ENCODE measurements around the gene PIGV. TPM values are rescaled to one million over a fixed set of nuclear protein-coding genes. Genes with fewer than 3 reads are reported as not detected.
"Not testable (repeated sequence)": the region's sequence is repeated elsewhere in the genome, so short reads cannot be mapped to it uniquely, and the experiment has no call there.

The PIGV gene
- total RNA-seq, 4 donors from 2014 or later: 11.8 to 15.2 (median 13.7) TPM

GRCh38 chr1:26838474-26839338, 51.0 kb downstream of the PIGV start:
- no peaks in the 10 kb centered on the region for H3K9me3 ChIP-seq
- no peak overlapping the region for H3K4me3 ChIP-seq
- no peak for TF ChIP-seq EP300 (IDR thresholded peaks at IDR 0.05)
- no peaks in the 10 kb centered on the region for H3K27me3 ChIP-seq
- H3K27ac ChIP-seq (replicated peaks in 1 of 4): no peak overlapping the region
- no peak for DNase-seq (ENCODE audit: extremely low spot score)
- WGBS: 81% methylated on average over 4 of the region's 8 CpGs
- peaks cover 15 to 96% (median 88%) of the 10 kb centered on the region in 4 donors for H3K36me3 ChIP-seq
- intact Hi-C loops (cut with DNase I): no loop called here
- no peaks in the 10 kb centered on the region for H3K4me1 ChIP-seq

GRCh38 chr1:26839339-26839722, 51.6 kb downstream of the PIGV start:
- Histone ChIP-seq H3K9me3 (no peaks in the 10 kb centered on the region), H3K4me1 (no peaks in the 10 kb centered on the region), H3K4me3 (no peak overlapping the region), H3K27ac (replicated peaks in 1 of 4) (no peak overlapping the region), H3K36me3 (peaks cover 14 to 96% (median 87%) of the 10 kb centered on the region in 4 donors), H3K27me3 (no peaks in the 10 kb centered on the region)
- intact Hi-C loops (cut with DNase I): no loop called here
- WGBS: 100% methylated on average over 1 of the region's 1 CpG
- no peak for DNase-seq (ENCODE audit: extremely low spot score)
- TF ChIP-seq POLR2AphosphoS5 (IDR thresholded peaks at IDR 0.05) (no peak), POLR2A (IDR thresholded peaks at IDR 0.05; ENCODE audit: low read depth) (no peak), EP300 (IDR thresholded peaks at IDR 0.05) (no peak)
- TF ChIP-seq, protein P1, sequence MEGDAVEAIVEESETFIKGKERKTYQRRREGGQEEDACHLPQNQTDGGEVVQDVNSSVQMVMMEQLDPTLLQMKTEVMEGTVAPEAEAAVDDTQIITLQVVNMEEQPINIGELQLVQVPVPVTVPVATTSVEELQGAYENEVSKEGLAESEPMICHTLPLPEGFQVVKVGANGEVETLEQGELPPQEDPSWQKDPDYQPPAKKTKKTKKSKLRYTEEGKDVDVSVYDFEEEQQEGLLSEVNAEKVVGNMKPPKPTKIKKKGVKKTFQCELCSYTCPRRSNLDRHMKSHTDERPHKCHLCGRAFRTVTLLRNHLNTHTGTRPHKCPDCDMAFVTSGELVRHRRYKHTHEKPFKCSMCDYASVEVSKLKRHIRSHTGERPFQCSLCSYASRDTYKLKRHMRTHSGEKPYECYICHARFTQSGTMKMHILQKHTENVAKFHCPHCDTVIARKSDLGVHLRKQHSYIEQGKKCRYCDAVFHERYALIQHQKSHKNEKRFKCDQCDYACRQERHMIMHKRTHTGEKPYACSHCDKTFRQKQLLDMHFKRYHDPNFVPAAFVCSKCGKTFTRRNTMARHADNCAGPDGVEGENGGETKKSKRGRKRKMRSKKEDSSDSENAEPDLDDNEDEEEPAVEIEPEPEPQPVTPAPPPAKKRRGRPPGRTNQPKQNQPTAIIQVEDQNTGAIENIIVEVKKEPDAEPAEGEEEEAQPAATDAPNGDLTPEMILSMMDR (IDR thresholded peaks at IDR 0.05): no peak

GRCh38 chr1:26839779-26840178, 52.0 kb downstream of the PIGV start:
- H3K27me3 ChIP-seq: no peaks in the 10 kb centered on the region
- H3K27ac ChIP-seq (replicated peaks in 1 of 4): no peak overlapping the region
- H3K36me3 ChIP-seq: peaks cover 11 to 93% (median 84%) of the 10 kb centered on the region in 4 donors
- H3K4me3 ChIP-seq: no peak overlapping the region
- no peaks in the 10 kb centered on the region for H3K9me3 ChIP-seq
- no peaks in the 10 kb centered on the region for H3K4me1 ChIP-seq
- intact Hi-C loops (cut with DNase I): no loop called here
- 71% methylated on average over 3 of the region's 6 CpGs for WGBS
- no peak for TF ChIP-seq EP300 (IDR thresholded peaks at IDR 0.05)
- no peak for TF ChIP-seq POLR2A (IDR thresholded peaks at IDR 0.05; ENCODE audit: low read depth)
- TF ChIP-seq POLR2AphosphoS5 (IDR thresholded peaks at IDR 0.05): no peak
- TF ChIP-seq, protein P1 (IDR thresholded peaks at IDR 0.05): no peak
- DNase-seq (ENCODE audit: extremely low spot score): no peak

- H3K4me1 ChIP-seq: peaks cover 0 to 17% (median 15%) of the 10 kb centered on the region in 4 donors
- H3K9me3 ChIP-seq: no peaks in the 10 kb centered on the region
- no peak overlapping the region for H3K4me3 ChIP-seq
- intact Hi-C loops (cut with DNase I): no loop called here
- TF ChIP-seq POLR2AphosphoS5 (IDR thresholded peaks at IDR 0.05) (no peak), EP300 (IDR thresholded peaks at IDR 0.05) (no peak), POLR2A (IDR thresholded peaks at IDR 0.05; ENCODE audit: low read depth) (no peak)
- TF ChIP-seq, protein P1 (IDR thresholded peaks at IDR 0.05): no peak
- H3K36me3 ChIP-seq: peaks cover 20 to 85% (median 76%) of the 10 kb centered on the region in 4 donors
- no peak overlapping the region for H3K27ac ChIP-seq (replicated peaks in 1 of 4)
- no peaks in the 10 kb centered on the region for H3K27me3 ChIP-seq
- 92% methylated on average over 13 of the region's 13 CpGs for WGBS
- no peak for DNase-seq (ENCODE audit: extremely low spot score)
These were observed 56.9 kb downstream of the PIGV start for GRCh38 chr1:26844424-26845196.

DNA sequence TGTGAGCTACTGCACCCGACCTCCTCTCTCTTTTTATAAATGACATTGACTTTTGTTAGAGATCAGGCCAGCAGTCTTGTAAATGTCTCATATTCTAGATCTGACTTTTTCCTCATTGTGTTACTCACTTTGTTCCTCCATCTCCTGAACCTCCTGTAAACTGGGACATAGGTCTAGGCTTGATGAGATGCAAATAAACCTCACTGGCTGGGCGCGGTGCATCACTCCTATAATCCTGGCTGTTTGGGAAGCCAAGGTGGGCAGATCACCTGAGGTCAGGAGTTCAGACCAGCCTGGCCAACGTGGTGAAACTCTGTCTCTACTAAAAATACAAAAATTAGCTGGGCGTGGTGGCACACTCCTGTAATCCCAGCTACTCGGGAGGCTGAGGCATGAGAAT, 60.1 kb downstream of the PIGV start:
- H3K4me3 ChIP-seq; intact Hi-C loops (cut with DNase I); H3K9me3 ChIP-seq; H3K27me3 ChIP-seq; DNase-seq (ENCODE audit: extremely low spot score): not testable (repeated sequence)
- Histone ChIP-seq H3K36me3 (peaks cover 41 to 85% (median 77%) of the 10 kb centered on the region in 4 donors), H3K27ac (replicated peaks in 1 of 4) (peak overlapping the region in 1 of 4 donors; percentile 69), H3K4me1 (peaks cover 0 to 23% (median 18%) of the 10 kb centered on the region in 4 donors)
- WGBS: 95% methylated on average over 6 of the region's 6 CpGs

Small RNA genes lying within 50 kb of the gene (small RNA-seq; reads per million reads assigned to genes)
- 0 reads per million in 3 donors for gene RN7SL165P

Other genes starting within 250 kb of the PIGV start
- 10 to 100 TPM; 36.8 to 76.2 (median 44.5) TPM for gene ARID1A, start 91.9 kb upstream of the PIGV start, total RNA-seq
- gene ZDHHC18, start 38.7 kb downstream of the PIGV start, total RNA-seq: 10 to 100 TPM in 3 of 4 donors, 1 to 10 TPM in 1; 9.6 to 31.7 (median 20.8) TPM
- gene SFN, start 75.2 kb downstream of the PIGV start, total RNA-seq: 1 to 10 TPM in 1 of 4 donors, under 1 TPM in 1, not detected in 2; 0.33 to 1.7 TPM
- gene GPN2, start 102.3 kb downstream of the PIGV start, total RNA-seq: 10 to 100 TPM in 3 of 4 donors, 1 to 10 TPM in 1; 9.6 to 16.5 (median 14.1) TPM
- 10 to 100 TPM in 1 of 4 donors, 1 to 10 TPM in 3; 7.5 to 17.0 (median 8.8) TPM for gene GPATCH3, start 112.5 kb downstream of the PIGV start, total RNA-seq
- gene NR0B2, start 126.0 kb downstream of the PIGV start, total RNA-seq: not detected
- gene NUDC, start 133.8 kb downstream of the PIGV start, total RNA-seq: 10 to 100 TPM; 61.6 to 91.1 (median 81.5) TPM
- under 1 TPM in 2 of 4 donors, not detected in 2; 0.33 to 0.42 TPM for gene KDF1, start 172.5 kb downstream of the PIGV start, total RNA-seq
- 10 to 100 TPM; 33.6 to 50.3 (median 41.5) TPM for gene TRNP1, start 205.7 kb downstream of the PIGV start, total RNA-seq
- gene TENT5B, start 224.9 kb downstream of the PIGV start, total RNA-seq: 100 to 1,000 TPM; 168 to 299 (median 239) TPM

Measured in esophagus muscularis mucosa (tissue), 4 donors.